H1 (cell line): ENCODE measurements around the gene DDX51. TPM values are rescaled to one million over a fixed set of nuclear protein-coding genes. Genes with fewer than 3 reads are reported as not detected.

ENCODE experiments used
- CTCF ChIA-PET: fragments of 300-600 bp; sonication (Branson Sonifier 250); formaldehyde crosslinking; loops from one replicate; lab custom pipeline; 2021; ENCODE audit not compliant: partially characterized antibody; lab: Charles Lee
- POLR2A ChIA-PET: fragments of 300-600 bp; sonication (Branson Sonifier 250); formaldehyde crosslinking; loops from one replicate; lab custom pipeline; 2021; ENCODE audit warnings: inconsistent platforms; ENCODE audit not compliant: partially characterized antibody; lab: Charles Lee
- DNase-seq, 2 experiments: peaks; one replicate each; pipeline versions ENCODE4 v3.0.0 to v3.0.0-alpha.2; 2010 to 2022; ENCODE audit warnings: low spot score in 2 of 2, low read depth in 1 of 2, mixed read lengths in 1 of 2
- FAIRE-seq: peaks from 2 replicates; lab custom pipeline; 2011; peaks lifted over from hg19 to GRCh38; lab: Jason Lieb, UNC
- H2AFZ ChIP-seq: 2 replicates; pipeline ENCODE4 v1.8.1; 2012; ENCODE audit warnings: low read length, inconsistent platforms
- H2AK5ac ChIP-seq: 2 replicates; pipeline ENCODE4 v1.6.1; 2013; ENCODE audit warnings: low read depth, low read length
- H2BK120ac ChIP-seq: replicated peaks from 2 replicates; pipeline ENCODE3; 2013; ENCODE audit warnings: low read depth, low read length, inconsistent platforms
- H2BK12ac ChIP-seq: 2 replicates; pipeline ENCODE4 v1.6.1; 2013; ENCODE audit warnings: low read depth, low read length
- H2BK15ac ChIP-seq: 2 replicates; pipeline ENCODE4 v1.6.1; 2013; ENCODE audit warnings: low read length
- H2BK20ac ChIP-seq: 2 replicates; pipeline ENCODE4 v1.6.1; 2013; ENCODE audit warnings: low read length
- H2BK5ac ChIP-seq: 2 replicates; pipeline ENCODE4 v1.6.1; 2013; ENCODE audit warnings: low read depth, low read length
- H3K14ac ChIP-seq: 2 replicates; pipeline ENCODE4 v1.6.1; 2013; ENCODE audit warnings: inconsistent platforms; ENCODE audit not compliant: insufficient read length
- H3K18ac ChIP-seq: 2 replicates; pipeline ENCODE4 v1.6.1; 2013; ENCODE audit warnings: low read length; ENCODE audit errors: extremely low read depth
- H3K23ac ChIP-seq: 2 replicates; pipeline ENCODE4 v1.6.1; 2013; ENCODE audit warnings: inconsistent platforms; ENCODE audit not compliant: insufficient read length
- H3K23me2 ChIP-seq: 2 replicates; pipeline ENCODE4 v1.6.1; 2013; ENCODE audit warnings: low read depth, low read length
- H3K27ac ChIP-seq: 2 replicates; pipeline ENCODE4 v1.6.1; 2011; ENCODE audit warnings: low read depth, low read length, inconsistent platforms
- H3K27me3 ChIP-seq, 4 experiments: replicated peaks in 1 of 4; 1 replicate in 1 of 4; 2 replicates in 3 of 4; pipeline versions ENCODE4 v1.6.1 to v1.8.1; 2011 to 2013; ENCODE audit warnings: low read length in 3 of 4, mild to moderate bottlenecking in 3 of 4, inconsistent platforms in 2 of 4, mixed read lengths in 2 of 4, moderate library complexity in 1 of 4; ENCODE audit not compliant: control insufficient read depth in 3 of 4, insufficient read depth in 3 of 4; ENCODE audit errors: extremely low read depth in 1 of 4
- H3K36me3 ChIP-seq, 4 experiments: 2 replicates each; pipeline versions ENCODE4 v1.6.1 to v1.8.1; 2011 to 2013; ENCODE audit warnings: mild to moderate bottlenecking in 4 of 4, low read length in 3 of 4, moderate library complexity in 2 of 4, control low read depth in 1 of 4, inconsistent platforms in 1 of 4; ENCODE audit not compliant: insufficient read depth in 4 of 4, control insufficient read depth in 2 of 4
- H3K4ac ChIP-seq: replicated peaks from 2 replicates; pipeline ENCODE3; 2013; ENCODE audit warnings: low read length, low read depth, mixed read lengths, inconsistent platforms; ENCODE audit not compliant: insufficient read length
- H3K4me1 ChIP-seq, 4 experiments: replicated peaks in 1 of 4; 1 replicate in 1 of 4; 2 replicates in 3 of 4; pipeline versions ENCODE4 v1.6.1 to v1.8.1; 2011 to 2013; ENCODE audit warnings: low read length in 3 of 4, inconsistent platforms in 2 of 4, mixed read lengths in 1 of 4; ENCODE audit not compliant: insufficient read depth in 4 of 4, control insufficient read depth in 3 of 4
- H3K4me2 ChIP-seq, 2 experiments: 2 replicates each; pipeline versions ENCODE4 v1.6.1 to v1.8.1; 2011 to 2013; ENCODE audit warnings: low read depth in 2 of 2, low read length in 2 of 2, control low read depth in 1 of 2, inconsistent platforms in 1 of 2, mild to moderate bottlenecking in 1 of 2; ENCODE audit not compliant: insufficient read depth in 1 of 2
- H3K4me3 ChIP-seq, 4 experiments: fragments of 200-600, 300-600 bp in 1 of 4; sonication (generic), shearing (Covaris generic), sonication (Bioruptor Twin) in 1 of 4; 2 replicates each; pipeline versions ENCODE4 v1.5.1 to v1.8.1; 2011 to 2016; ENCODE audit warnings: low read length in 4 of 4, low read depth in 3 of 4, control low read depth in 2 of 4, inconsistent platforms in 2 of 4, mild to moderate bottlenecking in 2 of 4, mixed read lengths in 1 of 4, moderate library complexity in 1 of 4; ENCODE audit not compliant: insufficient read depth in 2 of 4; ENCODE audit errors: extremely low read depth in 1 of 4
- H3K56ac ChIP-seq: replicated peaks from 2 replicates; pipeline ENCODE3; 2013; ENCODE audit warnings: low read depth, mild to moderate bottlenecking, mixed read lengths, low read length, inconsistent platforms; ENCODE audit not compliant: insufficient read length
- H3K79me1 ChIP-seq: 2 replicates; pipeline ENCODE4 v1.6.1; 2013; ENCODE audit warnings: low read depth, low read length, control low read depth
- H3K79me2 ChIP-seq, 2 experiments: 2 replicates each; pipeline versions ENCODE4 v1.6.1 to v1.8.1; 2012 to 2013; ENCODE audit warnings: low read length in 2 of 2, mild to moderate bottlenecking in 2 of 2, inconsistent platforms in 1 of 2; ENCODE audit not compliant: insufficient read depth in 2 of 2, control insufficient read depth in 1 of 2
- H3K9ac ChIP-seq, 4 experiments: replicated peaks in 1 of 4; 1 replicate in 1 of 4; 2 replicates in 3 of 4; pipeline versions ENCODE4 v1.6.1 to v1.8.1; 2011 to 2013; ENCODE audit warnings: low read depth in 3 of 4, low read length in 3 of 4, control low read depth in 2 of 4, mild to moderate bottlenecking in 2 of 4, moderate library complexity in 2 of 4, inconsistent platforms in 1 of 4; ENCODE audit errors: extremely low read depth in 1 of 4
- H3K9me3 ChIP-seq, 2 experiments: 2 replicates each; pipeline versions ENCODE4 v1.6.1 to v1.8.1; 2012 to 2013; ENCODE audit warnings: mild to moderate bottlenecking in 2 of 2, moderate library complexity in 2 of 2, control low read depth in 1 of 2, inconsistent platforms in 1 of 2, low read depth in 1 of 2, low read length in 1 of 2, mixed read lengths in 1 of 2; ENCODE audit not compliant: insufficient read depth in 2 of 2
- H4K20me1 ChIP-seq, 2 experiments: replicated peaks in 1 of 2; 2 replicates each; pipeline versions ENCODE3 to v1.8.1; 2011 to 2013; ENCODE audit warnings: inconsistent platforms in 2 of 2, low read length in 2 of 2, mild to moderate bottlenecking in 1 of 2; ENCODE audit not compliant: insufficient read depth in 2 of 2, control insufficient read depth in 1 of 2
- H4K5ac ChIP-seq: 2 replicates; pipeline ENCODE4 v1.6.1; 2013; ENCODE audit warnings: low read length, low read depth, mixed read lengths, inconsistent platforms; ENCODE audit not compliant: insufficient read length
- H4K8ac ChIP-seq: 2 replicates; pipeline ENCODE4 v1.8.0; 2013; ENCODE audit warnings: mild to moderate bottlenecking, moderate library complexity, low read length, inconsistent platforms; ENCODE audit not compliant: insufficient read depth; ENCODE audit errors: extremely low read depth
- H4K91ac ChIP-seq: replicated peaks from 2 replicates; pipeline ENCODE3; 2013; ENCODE audit warnings: low read length, mixed read lengths, inconsistent platforms; ENCODE audit not compliant: insufficient read length
- ASH2L ChIP-seq: fragments of 200-600, 300-600 bp; sonication (generic); IDR thresholded peaks from one replicate; pipeline ENCODE4 v1.7.1; 2017; ENCODE audit warnings: low read length
- CHD1 ChIP-seq: IDR thresholded peaks from 2 replicates; pipeline ENCODE4 v1.6.1; 2012; ENCODE audit warnings: low read depth, low read length, improper control_type of control experiment
- WGBS, 2 experiments: shearing (Covaris generic) in 1 of 2; methylation state at CpG; one replicate each; pipeline versions ENCODE4 v1.1.6 to v1.1.7; 2013 to 2015; ENCODE audit warnings: low lambda C conversion rate in 2 of 2, mixed read lengths in 2 of 2, inconsistent platforms in 1 of 2, low coverage in 1 of 2, missing lambda C conversion rate in 1 of 2; ENCODE audit not compliant: insufficient replicate concordance in 2 of 2, insufficient coverage in 1 of 2, insufficient read length in 1 of 2; ENCODE audit errors: extremely low coverage in 1 of 2, missing lambda C conversion rate in 1 of 2; 5-methylcytosine and 5-hydroxymethylcytosine counted together
- polyA plus RNA-seq, 7 experiments: library from polyadenylated mRNA; depleted of rRNA in 3 of 7; stranded (reverse) in 5 of 7; unstranded in 2 of 7; fragments of >200 nt in 5 of 7; fragments of 200-250 nt in 2 of 7; gene quantifications; 1 replicate in 5 of 7; 2 replicates in 1 of 7; 4 replicates in 1 of 7; pipeline versions ENCODE4 v1.2.1 to v1.2.3, GENCODE V29; 2011 to 2013; ENCODE audit warnings: missing spikeins in 2 of 7, mixed read lengths in 2 of 7
- total RNA-seq: library from RNA; stranded (reverse); fragmentation: NEBNext Ultra II Directional; extraction: Animal tissue kit (Norgen Biotek cat#: 25700); gene quantifications from 2 replicates; pipeline ENCODE4 v1.2.1, GENCODE V29; 2021

DDX51 gene
- total and polyA plus RNA-seq, 2 of the 8 experiments (the other 6 are each of a cell fraction or from before 2014, with no cell fraction given) = 11.2 to 24.4 TPM

- CTCF ChIA-PET = no interaction called here
- WGBS, 2 experiments = 87% methylated on average over 25 of the region's 35 CpGs; no CpG with 5 or more reads in 1 of the 2 experiments
- TF ChIP-seq CHD1 (no peak), ASH2L (no peak)
Observed at GRCh38 chr12:132173135-132174014, 29.3 kb upstream of the DDX51 start.

More at GRCh38 chr12:132173135-132174014, 29.3 kb upstream of the DDX51 start:
- Histone ChIP-seq H2AFZ (no peak overlapping the region), H2BK12ac (no peak overlapping the region), H4K5ac (no peak overlapping the region), H3K18ac (no peak overlapping the region), H4K20me1 (peaks cover 0 to 1% of the 10 kb centered on the region in 2 experiments), H2AK5ac (no peak overlapping the region), H2BK20ac (no peak overlapping the region), H3K9ac (no peak overlapping the region), H3K4me2 (no peak overlapping the region), H2BK120ac (no peak overlapping the region), H3K14ac (no peak overlapping the region), H3K4me3 (no peak overlapping the region), H3K4ac (no peak overlapping the region), H3K27me3 (peaks cover 0 to 16% (median 12%) of the 10 kb centered on the region in 4 experiments; a peak in 5 of 7 replicates), H3K79me2 (no peaks in the 10 kb centered on the region), H4K8ac (no peak overlapping the region), H2BK15ac (no peak overlapping the region), H3K23ac (no peak overlapping the region), H4K91ac (no peak overlapping the region), H3K23me2 (no peaks in the 10 kb centered on the region), H3K79me1 (no peaks in the 10 kb centered on the region), H2BK5ac (no peak overlapping the region), H3K27ac (no peak overlapping the region), H3K9me3 (no peaks in the 10 kb centered on the region), H3K56ac (no peak overlapping the region), H3K4me1 (no peaks in the 10 kb centered on the region), H3K36me3 (no peaks in the 10 kb centered on the region)
- POLR2A ChIA-PET = no interaction called here
- DNase-seq (no peak), FAIRE-seq (no peak)
